ENCODE measurements around the gene OSBPL6. TPM values are rescaled to one million over a fixed set of nuclear protein-coding genes. Genes with fewer than 3 reads are reported as not detected.

OSBPL6 gene
- total and polyA plus RNA-seq, 9 of the 15 experiments (the other 6 are each of a cell fraction or from before 2014, with no cell fraction given): 3.4 to 12.7 (median 9.3) TPM

- TF ChIP-seq CHAMP1 (IDR thresholded peaks at IDR 0.05) (no peak), NEUROD1 (IDR thresholded peaks at IDR 0.05; ENCODE audit: borderline replicate concordance, low read depth, low read length, partially characterized antibody) (no peak), ZNF76 (CRISPR knock-in tag; IDR thresholded peaks at IDR 0.05; ENCODE audit: borderline replicate concordance) (no peak), THRB (CRISPR knock-in tag; conservative IDR thresholded peaks at IDR 0.05) (no peak), ZNF830 (CRISPR knock-in tag; IDR thresholded peaks at IDR 0.05) (0 out of 2 replicates have a peak, but pooled peaks have one; percentile 42), HMBOX1 (IDR thresholded peaks at IDR 0.05) (no peak), CREB5 (CRISPR knock-in tag; IDR thresholded peaks at IDR 0.05) (no peak), ZBTB33 (CRISPR knock-in tag; IDR thresholded peaks at IDR 0.05) (no peak), ZMIZ1 (IDR thresholded peaks at IDR 0.05; ENCODE audit: low read depth in 2 of 2, low read length in 2 of 2) (no peak), MEIS2 (IDR thresholded peaks at IDR 0.05; ENCODE audit: partially characterized antibody) (no peak), ZNF644 (tag; IDR thresholded peaks at IDR 0.05; ENCODE audit: low read depth) (peak; percentile 24; the same call in 1 of the 2 replicates)
Measured at GRCh38 chr2:178413472-178414265, 219.4 kb downstream of the OSBPL6 start (continued).
